ENCODE measurements around the gene CTDP1. TPM values are rescaled to one million over a fixed set of nuclear protein-coding genes. Genes with fewer than 3 reads are reported as not detected.

The CTDP1 gene
- total RNA-seq, 3 donors from 2014 or later: 28.6 to 37.4 (median 30.1) TPM

GRCh38 chr18:79803611-79804051, 124.0 kb downstream of the CTDP1 start:
- DNase-seq (peak in 1 of 3 donors; percentile 44), ATAC-seq (no peak)
- intact Hi-C loops (cut with DNase I, micrococcal nuclease): loop anchor here in 1 of 2 donors (10.0 kb wide), 1 partner anchor 61 kb away; no protein-coding TSS in a partner anchor
- Histone ChIP-seq H3K36me3 (ENCODE audit: low read depth) (no peaks in the 10 kb centered on the region), H3K4me1 (ENCODE audit: low read depth) (peaks cover 7% of the 10 kb centered on the region), H3K4me3 (no peak overlapping the region), H3K9me3 (no peaks in the 10 kb centered on the region)
- TF ChIP-seq CTCF (IDR thresholded peaks at IDR 0.05): no peak

Other genes starting within 250 kb of the CTDP1 start
- under 1 TPM in 1 of 3 donors, not detected in 2; 0.19 TPM for gene KCNG2, start 118.1 kb downstream of the CTDP1 start, total RNA-seq

All from mucosa of descending colon (tissue), 3 donors.